Neural progenitor cell (in vitro differentiated cells): ENCODE measurements around the gene DIAPH3.

Experiments
- EZH2 ChIP-seq: fragments of 200-600 bp; sonication (generic); IDR thresholded peaks from 2 replicates; pipeline ENCODE4 v1.6.1; 2017; ENCODE audit warnings: antibody characterized with exemption, mild to moderate bottlenecking, moderate library complexity
- EZH2phosphoT487 ChIP-seq: fragments of 200-600 bp; sonication (generic); IDR thresholded peaks from 2 replicates; pipeline ENCODE4 v1.6.1; 2017; ENCODE audit warnings: antibody characterized with exemption
- TF ChIP-seq, protein P1 (sequence below): fragments of 200-600 bp; sonication (generic); IDR thresholded peaks from 2 replicates; pipeline ENCODE4 v1.5.1; 2017; ENCODE audit warnings: antibody characterized with exemption, mild to moderate bottlenecking

DNA sequence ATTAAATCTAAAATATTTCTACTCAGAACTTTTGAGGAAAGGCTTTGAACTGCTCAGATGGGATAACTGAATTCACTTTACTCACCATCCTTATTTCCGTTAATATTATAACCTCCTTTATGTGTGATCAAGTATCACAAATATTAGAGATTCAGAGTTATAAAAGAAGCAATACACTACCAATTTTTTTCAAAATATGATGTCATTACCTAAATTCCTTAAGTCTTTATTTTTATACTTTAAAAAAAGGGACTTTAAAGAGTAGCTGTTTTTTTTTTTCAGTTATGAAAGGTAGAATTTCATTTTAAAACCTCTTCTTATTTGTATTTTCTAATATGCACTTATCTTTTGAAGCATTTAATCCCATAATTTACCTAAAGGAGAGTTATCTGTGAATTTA is 239.5 kb downstream of the DIAPH3 start:
- TF ChIP-seq, protein P1, sequence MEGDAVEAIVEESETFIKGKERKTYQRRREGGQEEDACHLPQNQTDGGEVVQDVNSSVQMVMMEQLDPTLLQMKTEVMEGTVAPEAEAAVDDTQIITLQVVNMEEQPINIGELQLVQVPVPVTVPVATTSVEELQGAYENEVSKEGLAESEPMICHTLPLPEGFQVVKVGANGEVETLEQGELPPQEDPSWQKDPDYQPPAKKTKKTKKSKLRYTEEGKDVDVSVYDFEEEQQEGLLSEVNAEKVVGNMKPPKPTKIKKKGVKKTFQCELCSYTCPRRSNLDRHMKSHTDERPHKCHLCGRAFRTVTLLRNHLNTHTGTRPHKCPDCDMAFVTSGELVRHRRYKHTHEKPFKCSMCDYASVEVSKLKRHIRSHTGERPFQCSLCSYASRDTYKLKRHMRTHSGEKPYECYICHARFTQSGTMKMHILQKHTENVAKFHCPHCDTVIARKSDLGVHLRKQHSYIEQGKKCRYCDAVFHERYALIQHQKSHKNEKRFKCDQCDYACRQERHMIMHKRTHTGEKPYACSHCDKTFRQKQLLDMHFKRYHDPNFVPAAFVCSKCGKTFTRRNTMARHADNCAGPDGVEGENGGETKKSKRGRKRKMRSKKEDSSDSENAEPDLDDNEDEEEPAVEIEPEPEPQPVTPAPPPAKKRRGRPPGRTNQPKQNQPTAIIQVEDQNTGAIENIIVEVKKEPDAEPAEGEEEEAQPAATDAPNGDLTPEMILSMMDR = no peak
- TF ChIP-seq EZH2phosphoT487 (no peak), EZH2 (no peak)
